Naive thymus-derived CD8-positive, alpha-beta T cell (primary cell): ENCODE measurements around the gene MRPL46. TPM values are rescaled to one million over a fixed set of nuclear protein-coding genes. Genes with fewer than 3 reads are reported as not detected.
A peak's percentile ranks its signal among the peaks of the same experiment; 100 is the strongest.

ENCODE experiments used
- ATAC-seq, 2 donors: fragments of 150-1000 bp; cut with Tn5 transposase in 1 of 2; sonication (Bioruptor Pico), chemical (Tn5 transposase) in 1 of 2; 1 replicate in 1 of 2; 2 replicates in 1 of 2; pipeline ENCODE4 v1.10.0; 2021; ENCODE audit warnings: mild to moderate bottlenecking in 2 of 2, moderate library complexity in 2 of 2
- POLR2A ChIA-PET: fragments of 350-600 bp; sonication (Branson Sonifier 250); formaldehyde crosslinking; loops from one replicate; lab custom pipeline; 2021; ENCODE audit warnings: antibody characterized with exemption; lab: Charles Lee
- DNase-seq, 10 donors: peaks; one replicate each; pipeline versions ENCODE4 v3.0.0 to v3.0.0-alpha.2; 2020 to 2022
- H3K27ac Mint-ChIP-seq, 10 donors: one replicate each; pipeline ENCODE4 v1.8.0; 2020 to 2022; ENCODE audit warnings: mild to moderate bottlenecking in 10 of 10, mixed read lengths in 10 of 10, moderate library complexity in 4 of 10, inconsistent platforms in 1 of 10
- H3K27me3 Mint-ChIP-seq, 5 donors: one replicate each; pipeline ENCODE4 v1.8.0; 2021 to 2022; ENCODE audit warnings: mixed read lengths in 5 of 5
- H3K36me3 Mint-ChIP-seq, 3 donors: one replicate each; pipeline ENCODE4 v1.8.0; 2020 to 2022; ENCODE audit warnings: mixed read lengths in 3 of 3, mild to moderate bottlenecking in 2 of 3, inconsistent platforms in 1 of 3
- H3K4me1 Mint-ChIP-seq, 4 donors: one replicate each; pipeline ENCODE4 v1.8.0; 2021 to 2022; ENCODE audit warnings: mixed read lengths in 4 of 4
- H3K4me3 Mint-ChIP-seq, 10 donors: one replicate each; pipeline ENCODE4 v1.8.0; 2020 to 2022; ENCODE audit warnings: mild to moderate bottlenecking in 10 of 10, mixed read lengths in 10 of 10, moderate library complexity in 6 of 10, inconsistent platforms in 1 of 10
- H3K9me3 Mint-ChIP-seq, 9 donors: one replicate each; pipeline ENCODE4 v1.8.0; 2020 to 2022; ENCODE audit warnings: mixed read lengths in 9 of 9, mild to moderate bottlenecking in 3 of 9, inconsistent platforms in 1 of 9, moderate library complexity in 1 of 9
- polyA plus RNA-seq, 3 donors: library from polyadenylated mRNA; unstranded; fragments of 300-500 nt; fragmentation: Illumina TruSeq; gene quantifications; one replicate each; pipeline ENCODE4 v1.2.3, GENCODE V29; 2021
- total RNA-seq, 8 experiments: library from RNA in 2 of 8; stranded (reverse) in 2 of 8; gene quantifications; one replicate each; pipeline ENCODE4 v1.2.3 and lab custom pipeline; 2021 to 2026

The MRPL46 gene
- total RNA-seq (10 to 100 TPM; 30.3 to 32.4 TPM), polyA plus RNA-seq (10 to 100 TPM; 41.6 to 61.6 (median 57.2) TPM), total RNA-seq (lab: John Stamatoyannopoulos, UW) (3.2 to 8.3 (median 6.1) reads per million in 6 experiments)

DNA sequence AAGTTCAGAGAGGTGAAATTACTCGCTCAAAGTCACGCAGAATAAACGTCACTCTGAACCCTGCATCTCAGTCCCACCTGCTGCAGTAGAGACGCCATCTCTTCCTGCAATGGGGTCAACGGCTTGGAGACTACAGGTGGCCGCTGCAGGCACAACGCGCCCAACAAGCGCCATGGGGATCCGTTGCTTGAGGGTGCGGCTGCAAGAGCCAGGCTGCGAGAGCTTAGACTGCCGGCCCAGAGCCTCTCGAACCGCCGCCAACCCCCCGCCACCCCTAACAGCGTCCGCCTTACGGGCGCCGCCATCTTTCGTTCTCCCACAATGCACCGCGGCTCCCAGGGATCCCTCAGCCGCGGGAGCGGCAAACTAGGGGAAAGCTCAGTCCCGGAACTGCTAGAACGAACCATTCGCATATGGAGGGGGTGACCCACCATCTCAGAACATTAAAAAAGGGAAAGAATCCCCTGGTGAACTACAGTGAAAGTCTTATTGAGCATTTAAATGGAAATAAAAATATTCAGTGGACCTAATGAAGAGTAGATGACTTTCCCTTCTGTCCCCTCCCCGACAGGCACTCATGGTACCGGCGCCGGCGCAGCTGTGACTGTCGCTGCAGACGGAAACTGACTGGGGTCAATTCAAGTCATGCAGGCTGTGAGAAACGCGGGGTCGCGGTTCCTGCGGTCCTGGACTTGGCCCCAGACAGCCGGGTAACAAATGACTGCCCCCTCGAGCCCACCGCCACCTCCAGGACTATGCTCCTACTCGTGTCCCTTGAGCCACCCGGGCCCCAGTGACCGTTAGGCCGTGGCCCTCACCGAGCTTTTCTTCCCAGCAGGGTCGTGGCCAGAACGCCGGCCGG lies at the start of gene MRPL46, which contains the start of gene MRPS11:
Gene MRPL46 (minus strand): TSS at position 316 of the 862 bp plus-strand sequence. CDS start 11 bp downstream, at position 305.
Gene MRPS11 (plus strand): TSS at position 636 of the 862 bp plus-strand sequence. CDS start 10 bp downstream, at position 646.
- Mint-ChIP-seq H3K27ac (peak within 1 kb of the TSS; percentile 92 to 100 (median 99)), H3K27me3 (no peaks in the 10 kb centered on the region), H3K36me3 (peaks cover 0 to 41% (median 0%) of the 10 kb centered on the region in 3 donors), H3K4me3 (peak within 1 kb of the TSS; percentile 93 to 99 (median 96)), H3K4me1 (peaks cover 16 to 35% (median 26%) of the 10 kb centered on the region in 4 donors), H3K9me3 (no peaks in the 10 kb centered on the region)
- ATAC-seq: peak; percentile 93 to 94
- peak; percentile 77 to 95 (median 88) for DNase-seq
- POLR2A ChIA-PET: interaction anchor here (0.6 to 2.2 kb wide), 13 partner anchors 11 to 867 kb away, joined by 3 to 12 read pairs (median 6); partner anchors contain the start of genes AEN, ISG20 and POLG

DNA sequence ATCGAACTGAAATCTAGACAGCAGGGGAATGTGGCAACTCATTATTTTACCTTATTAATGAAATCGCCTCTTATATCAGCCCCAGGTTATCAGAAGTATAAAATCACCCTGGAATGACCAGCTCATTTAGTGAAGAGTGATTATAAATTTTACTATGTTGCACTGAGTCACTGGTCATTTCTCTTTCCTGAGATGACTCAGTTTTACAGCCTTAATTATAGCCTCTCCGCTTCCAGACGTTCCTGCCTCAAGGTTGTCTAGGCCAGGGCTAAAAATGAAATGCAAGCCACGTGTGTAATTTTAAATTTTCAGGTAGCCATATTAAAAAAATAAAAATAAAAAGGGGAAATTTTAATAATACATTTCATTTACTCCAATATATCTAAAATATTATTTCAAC lies 46.0 kb upstream of the MRPL46 start:
- H3K4me1 Mint-ChIP-seq: peaks cover 0 to 4% (median under 1%) of the 10 kb centered on the region in 4 donors
- ATAC-seq: no peak
- H3K36me3 Mint-ChIP-seq: peaks cover 7 to 74% (median 34%) of the 10 kb centered on the region in 3 donors
- H3K27me3 Mint-ChIP-seq: no peaks in the 10 kb centered on the region
- no peak for DNase-seq
- H3K27ac Mint-ChIP-seq: no peak overlapping the region
- H3K4me3 Mint-ChIP-seq: no peak overlapping the region
- POLR2A ChIA-PET: no interaction called here
- no peaks in the 10 kb centered on the region for H3K9me3 Mint-ChIP-seq

DNA sequence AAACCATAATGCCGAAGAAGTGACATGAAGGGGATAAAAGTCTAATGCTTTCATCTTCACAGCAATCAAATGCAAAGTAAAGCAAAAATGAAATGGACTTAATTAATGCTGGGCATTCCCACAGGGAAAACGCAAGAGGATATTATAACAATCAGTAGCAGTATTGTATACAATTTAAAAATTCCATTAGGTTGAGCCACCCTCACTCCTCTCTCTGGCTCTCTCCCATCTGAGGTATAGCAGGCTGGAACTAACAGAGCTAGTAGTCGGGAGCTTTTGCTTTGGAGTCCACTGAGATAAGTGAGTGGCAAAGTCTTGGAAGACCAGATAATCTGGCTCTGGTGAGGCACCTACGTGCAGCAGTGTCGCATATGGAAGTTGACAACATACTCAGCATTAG lies 45.4 kb upstream of the MRPL46 start:
- DNase-seq: no peak
- no peaks in the 10 kb centered on the region for H3K9me3 Mint-ChIP-seq

DNA sequence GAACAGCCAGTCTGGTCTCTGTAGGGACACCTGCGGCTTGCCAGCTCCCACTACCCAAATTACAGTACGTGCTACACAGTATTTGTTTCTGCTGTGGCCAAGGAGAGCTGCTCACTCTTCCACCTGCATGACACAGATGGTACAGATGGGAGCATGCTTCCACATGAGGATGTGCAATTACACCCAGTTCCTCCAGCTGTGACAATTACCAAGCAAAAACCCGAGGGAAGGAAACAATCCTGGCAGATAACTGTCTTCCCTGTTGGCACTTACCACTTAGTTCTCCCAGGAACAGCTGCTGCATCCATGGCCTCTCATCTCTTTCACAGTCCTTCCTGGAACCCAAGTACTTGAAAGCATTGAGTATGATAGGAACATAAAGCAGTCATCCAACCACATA lies 44.9 kb upstream of the MRPL46 start:
- POLR2A ChIA-PET: no interaction called here
- no peak for DNase-seq
- H3K4me1 Mint-ChIP-seq: peaks cover 0 to 4% (median 0%) of the 10 kb centered on the region in 4 donors
- no peak for ATAC-seq
- peaks cover 7 to 78% (median 34%) of the 10 kb centered on the region in 3 donors for H3K36me3 Mint-ChIP-seq
- no peaks in the 10 kb centered on the region for H3K9me3 Mint-ChIP-seq
- no peak overlapping the region for H3K4me3 Mint-ChIP-seq
- no peak overlapping the region for H3K27ac Mint-ChIP-seq
- H3K27me3 Mint-ChIP-seq: no peaks in the 10 kb centered on the region

More for the DNA sequence above, 45.4 kb upstream of the MRPL46 start:
- no peak overlapping the region for H3K27ac Mint-ChIP-seq
- peaks cover 7 to 74% (median 34%) of the 10 kb centered on the region in 3 donors for H3K36me3 Mint-ChIP-seq
- H3K4me1 Mint-ChIP-seq: peaks cover 0 to 4% (median 0%) of the 10 kb centered on the region in 4 donors
- POLR2A ChIA-PET: no interaction called here
- ATAC-seq: no peak
- H3K4me3 Mint-ChIP-seq: no peak overlapping the region
- H3K27me3 Mint-ChIP-seq: no peaks in the 10 kb centered on the region

DNA sequence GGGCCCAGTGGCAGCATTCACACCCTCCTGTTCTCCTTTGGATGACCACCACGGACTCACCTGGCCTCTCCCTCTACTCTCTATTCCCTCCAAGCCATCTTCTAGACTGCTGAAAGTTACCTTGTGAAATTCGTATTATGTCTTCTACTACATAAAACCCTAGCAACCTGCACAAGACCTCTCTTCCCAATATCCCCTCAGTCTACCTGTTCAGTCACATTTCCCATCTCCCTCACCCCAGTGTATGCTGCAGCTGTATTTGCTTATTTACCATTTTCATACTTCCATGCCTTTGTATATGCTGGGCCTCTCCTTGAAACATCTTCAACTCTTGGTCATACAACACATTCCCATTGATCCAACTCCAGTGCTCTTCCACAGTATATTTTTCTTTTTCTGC lies 44.0 kb upstream of the MRPL46 start:
- Mint-ChIP-seq H3K36me3 (peaks cover 7 to 73% (median 29%) of the 10 kb centered on the region in 3 donors), H3K4me1 (peaks cover 0 to 4% (median 0%) of the 10 kb centered on the region in 4 donors), H3K9me3 (no peaks in the 10 kb centered on the region), H3K4me3 (no peak overlapping the region), H3K27me3 (no peaks in the 10 kb centered on the region), H3K27ac (no peak overlapping the region)
- POLR2A ChIA-PET: no interaction called here
- ATAC-seq: no peak
- no peak for DNase-seq

DNA sequence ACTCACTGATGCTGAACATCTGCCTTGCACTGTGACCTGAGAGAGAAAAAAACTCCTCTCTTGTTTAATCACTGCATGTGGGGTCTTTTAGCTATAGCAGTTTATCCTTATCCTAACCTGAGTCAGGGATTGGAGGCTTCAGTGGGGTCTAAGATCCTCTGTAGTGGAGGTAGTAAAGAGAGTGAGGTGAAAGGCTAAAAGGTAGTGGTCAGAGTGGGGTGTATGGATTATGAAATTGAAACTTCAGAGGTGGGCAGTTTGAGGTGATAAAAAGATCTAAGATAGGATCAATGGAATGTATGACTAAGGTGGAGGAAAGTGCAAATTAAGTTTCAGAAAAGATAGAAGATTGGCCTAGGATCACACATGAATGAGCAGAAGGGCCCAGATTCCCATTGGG lies 42.8 kb upstream of the MRPL46 start:
- Mint-ChIP-seq H3K36me3 (peaks cover 7 to 72% (median 31%) of the 10 kb centered on the region in 3 donors), H3K4me3 (no peak overlapping the region), H3K27me3 (no peaks in the 10 kb centered on the region), H3K27ac (no peak overlapping the region), H3K9me3 (no peaks in the 10 kb centered on the region), H3K4me1 (peaks cover 0 to 4% (median 0%) of the 10 kb centered on the region in 4 donors)
- DNase-seq (no peak), ATAC-seq (no peak)
- POLR2A ChIA-PET: no interaction called here

DNA sequence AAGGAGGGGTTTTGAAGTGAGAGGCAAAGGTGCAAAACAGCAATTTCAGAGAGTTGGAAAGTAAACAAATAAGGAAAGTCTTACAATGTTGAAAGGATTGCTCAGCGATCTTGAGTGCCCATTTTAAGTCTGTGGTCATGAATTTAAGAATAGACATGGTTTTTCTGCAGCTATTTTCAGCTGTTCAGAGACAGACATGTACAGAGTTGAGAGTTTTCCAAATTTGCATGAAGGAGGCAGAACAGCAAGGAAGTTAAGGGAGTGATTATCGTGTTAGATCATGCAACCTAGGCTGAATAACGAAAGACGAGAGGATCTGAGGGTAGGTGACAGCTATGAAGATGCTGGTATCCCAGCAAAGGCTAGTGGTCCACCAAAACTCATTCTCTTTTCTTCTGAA lies 42.1 kb upstream of the MRPL46 start:
- Mint-ChIP-seq H3K9me3 (no peaks in the 10 kb centered on the region), H3K4me3 (no peak overlapping the region), H3K27ac (no peak overlapping the region), H3K27me3 (no peaks in the 10 kb centered on the region), H3K4me1 (peaks cover 0 to 4% (median 0%) of the 10 kb centered on the region in 4 donors), H3K36me3 (peaks cover 7 to 75% (median 33%) of the 10 kb centered on the region in 3 donors)
- DNase-seq (no peak), ATAC-seq (no peak)
- POLR2A ChIA-PET: interaction anchor here (0.6 kb wide), 1 partner anchor 15 kb away, joined by 5 read pairs; no protein-coding TSS in a partner anchor

DNA sequence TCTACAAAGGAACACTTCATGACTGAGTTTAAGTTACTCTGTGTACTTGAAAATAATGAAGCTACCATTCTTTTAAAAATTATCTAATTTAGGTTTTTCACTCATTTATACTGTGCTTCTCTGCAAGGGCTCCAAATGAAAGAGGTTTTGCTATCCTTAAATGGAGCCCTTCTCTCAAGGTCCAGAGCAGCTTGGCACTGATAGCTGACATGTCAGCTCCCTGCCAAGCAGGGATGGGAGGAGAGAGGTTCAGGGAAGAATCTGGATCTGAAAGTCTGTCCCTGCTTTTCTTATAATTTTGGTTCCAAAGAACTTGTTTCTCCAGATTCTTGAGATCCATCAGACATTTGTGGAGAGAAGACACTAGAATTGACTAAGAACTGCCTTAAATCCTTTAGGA lies 39.4 kb upstream of the MRPL46 start:
- Mint-ChIP-seq H3K4me3 (no peak overlapping the region), H3K36me3 (peaks cover 7 to 73% (median 22%) of the 10 kb centered on the region in 3 donors), H3K4me1 (peaks cover 0 to 4% (median 0%) of the 10 kb centered on the region in 4 donors), H3K27ac (no peak overlapping the region), H3K9me3 (no peaks in the 10 kb centered on the region), H3K27me3 (no peaks in the 10 kb centered on the region)
- DNase-seq (no peak), ATAC-seq (no peak)
- POLR2A ChIA-PET: no interaction called here

DNA sequence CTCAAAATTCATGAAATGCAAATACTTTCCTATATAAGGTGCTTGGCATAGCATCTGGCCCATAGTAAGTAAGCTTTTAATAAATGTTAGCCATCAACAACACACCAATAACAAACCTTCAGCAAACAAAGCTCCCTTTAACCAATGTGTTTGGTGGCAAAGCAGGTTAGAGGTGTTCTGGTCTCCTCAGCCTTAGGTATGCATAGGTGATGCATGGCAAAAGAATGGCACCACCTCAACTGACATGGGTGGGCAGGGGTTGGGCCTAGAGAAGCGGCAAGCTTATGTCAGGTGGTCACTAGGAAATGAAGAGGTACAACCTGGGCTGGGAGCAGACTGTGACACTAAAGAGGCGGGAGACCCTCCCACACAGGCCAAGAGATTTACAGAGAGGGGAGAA lies 38.5 kb upstream of the MRPL46 start:
- Mint-ChIP-seq H3K27me3 (no peaks in the 10 kb centered on the region), H3K27ac (no peak overlapping the region), H3K4me1 (no peaks in the 10 kb centered on the region), H3K4me3 (no peak overlapping the region), H3K36me3 (peaks cover 0 to 64% (median 20%) of the 10 kb centered on the region in 3 donors), H3K9me3 (no peaks in the 10 kb centered on the region)
- DNase-seq: no peak
- ATAC-seq: no peak
- POLR2A ChIA-PET: no interaction called here

DNA sequence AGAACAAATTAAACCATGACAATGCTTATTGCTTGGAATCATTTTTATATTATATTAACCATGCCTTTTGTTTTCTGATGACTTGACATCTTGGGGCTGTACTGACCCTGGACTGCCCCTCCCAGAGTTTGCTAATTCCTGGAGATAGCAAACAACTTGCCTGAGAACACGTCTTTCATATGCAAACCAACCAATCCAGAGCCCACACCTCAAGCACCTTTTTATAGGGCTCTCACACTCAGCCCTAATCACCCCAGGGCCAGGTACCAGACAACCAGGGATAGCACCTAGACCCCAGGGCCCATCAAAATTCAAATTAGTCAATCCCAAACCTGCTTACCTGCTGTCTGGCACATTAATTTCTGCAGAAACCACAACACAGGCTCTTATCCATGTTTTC lies 37.3 kb upstream of the MRPL46 start:
- H3K4me3 Mint-ChIP-seq: no peak overlapping the region
- H3K9me3 Mint-ChIP-seq: no peaks in the 10 kb centered on the region
- H3K36me3 Mint-ChIP-seq: peaks cover 0 to 53% (median 15%) of the 10 kb centered on the region in 3 donors
- no peak overlapping the region for H3K27ac Mint-ChIP-seq
- H3K27me3 Mint-ChIP-seq: no peaks in the 10 kb centered on the region
- ATAC-seq (no peak), DNase-seq (no peak)
- no peaks in the 10 kb centered on the region for H3K4me1 Mint-ChIP-seq
- POLR2A ChIA-PET: no interaction called here

DNA sequence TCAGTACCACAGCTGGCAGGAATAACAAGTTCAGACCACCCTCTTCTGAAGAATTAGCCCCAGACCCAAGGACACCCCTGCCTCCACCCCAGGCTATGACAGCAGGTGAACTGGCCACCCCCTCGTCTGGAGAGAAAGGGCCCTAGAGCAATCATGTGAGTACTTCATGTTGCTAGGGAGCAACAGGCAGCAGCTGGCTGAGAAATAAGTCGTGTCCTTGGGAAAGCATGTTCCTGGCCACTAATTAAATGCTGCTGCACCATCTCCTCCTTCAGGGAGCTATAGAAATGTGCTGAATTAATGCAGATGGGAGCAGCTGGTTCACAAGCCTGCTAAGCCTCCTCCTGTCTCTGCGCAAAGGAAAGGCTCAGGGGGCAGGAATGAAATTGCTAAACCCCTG lies 31.8 kb upstream of the MRPL46 start:
- DNase-seq (no peak), ATAC-seq (no peak)
- H3K27me3 Mint-ChIP-seq: no peaks in the 10 kb centered on the region
- no peaks in the 10 kb centered on the region for H3K4me1 Mint-ChIP-seq
- POLR2A ChIA-PET: no interaction called here
- H3K9me3 Mint-ChIP-seq: no peaks in the 10 kb centered on the region
- H3K27ac Mint-ChIP-seq: no peak overlapping the region
- no peak overlapping the region for H3K4me3 Mint-ChIP-seq
- peaks cover 0 to 29% (median 5%) of the 10 kb centered on the region in 3 donors for H3K36me3 Mint-ChIP-seq

DNA sequence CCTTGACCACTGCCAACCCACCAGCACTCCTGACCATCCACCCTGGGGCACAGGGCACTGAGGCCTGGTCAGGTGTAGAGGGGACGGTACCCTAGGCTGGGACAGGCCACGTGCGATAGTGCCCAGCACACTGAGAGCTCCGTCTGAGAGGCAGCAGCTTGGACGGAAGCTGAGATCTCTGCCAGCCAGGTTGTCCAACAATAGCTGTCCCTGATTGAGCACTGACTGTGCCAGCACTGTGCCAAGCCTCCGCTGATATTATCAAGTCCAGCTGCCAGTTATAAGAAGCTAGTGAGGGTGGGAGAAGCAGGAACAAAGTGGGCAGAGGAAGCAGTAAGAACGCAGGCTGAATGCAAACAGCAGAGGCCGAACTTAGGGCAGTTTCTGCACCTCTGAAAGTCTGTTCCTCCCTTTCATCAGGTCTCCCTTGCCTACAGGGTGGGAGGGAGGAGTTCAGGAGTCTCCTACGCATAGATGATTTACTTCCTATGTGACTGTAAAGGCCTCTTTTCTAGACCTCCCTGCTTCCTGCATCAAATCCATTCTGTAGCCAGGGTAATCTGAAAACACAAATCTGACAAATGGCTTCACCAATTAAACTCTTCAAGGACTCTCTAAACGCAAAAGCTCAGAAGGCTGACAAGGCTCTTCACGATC lies 30.0 kb upstream of the MRPL46 start:
- Mint-ChIP-seq H3K9me3 (no peaks in the 10 kb centered on the region), H3K27me3 (no peaks in the 10 kb centered on the region), H3K27ac (peak overlapping the region in 1 of 10 donors; percentile 6), H3K36me3 (peaks cover 0 to 19% (median 5%) of the 10 kb centered on the region in 3 donors), H3K4me1 (no peaks in the 10 kb centered on the region), H3K4me3 (no peak overlapping the region)
- ATAC-seq (no peak), DNase-seq (no peak)
- POLR2A ChIA-PET: no interaction called here
